Liver (tissue), 3 donors: ENCODE measurements around the gene CRYGA.

Experiments used
- ATF3 ChIP-seq: IDR thresholded peaks from 2 replicates; pipeline ENCODE4 v1.6.1; 2016; ENCODE audit warnings: antibody characterized with exemption
- CTCF ChIP-seq: fragments of 150-350 bp; IDR thresholded peaks from 2 replicates; pipeline ENCODE4 v1.5.1; 2017; ENCODE audit warnings: improper control_type of control experiment, low read depth, low read length; ENCODE audit not compliant: missing input control
- EGR1 ChIP-seq, 2 donors: IDR thresholded peaks; 2 replicates each; pipeline ENCODE4 v1.6.1; 2016 to 2018; ENCODE audit warnings: antibody characterized with exemption in 2 of 2, low read depth in 2 of 2
- FOXA1 ChIP-seq: IDR thresholded peaks from 2 replicates; pipeline ENCODE4 v1.6.1; 2016; ENCODE audit warnings: antibody characterized with exemption
- GABPA ChIP-seq, 2 donors: IDR thresholded peaks in 1 of 2; conservative IDR thresholded peaks in 1 of 2; 2 replicates each; pipeline ENCODE4 v1.6.1; 2016; ENCODE audit warnings: antibody characterized with exemption in 2 of 2, mild to moderate bottlenecking in 1 of 2, moderate library complexity in 1 of 2
- HNF4A ChIP-seq, 2 donors: conservative IDR thresholded peaks; 2 replicates each; pipeline ENCODE4 v1.6.1; 2016; ENCODE audit warnings: antibody characterized with exemption in 2 of 2, mild to moderate bottlenecking in 2 of 2
- HNF4G ChIP-seq: IDR thresholded peaks from 2 replicates; pipeline ENCODE4 v1.6.1; 2016; ENCODE audit warnings: antibody characterized with exemption
- JUND ChIP-seq, 2 donors: IDR thresholded peaks; 2 replicates each; pipeline ENCODE4 v1.6.1; 2016; ENCODE audit warnings: antibody characterized with exemption in 2 of 2
- MAX ChIP-seq: IDR thresholded peaks from 2 replicates; pipeline ENCODE4 v1.6.1; 2016; ENCODE audit warnings: antibody characterized with exemption
- RAD21 ChIP-seq, 2 donors: IDR thresholded peaks; 2 replicates each; pipeline ENCODE4 v1.6.1; 2016; ENCODE audit warnings: antibody characterized with exemption in 2 of 2, mild to moderate bottlenecking in 2 of 2
- REST ChIP-seq: IDR thresholded peaks from 2 replicates; pipeline ENCODE4 v1.6.1; 2016; ENCODE audit warnings: antibody characterized with exemption, mild to moderate bottlenecking
- TAF1 ChIP-seq: conservative IDR thresholded peaks from 2 replicates; pipeline ENCODE4 v1.6.1; 2016; ENCODE audit warnings: antibody characterized with exemption, mild to moderate bottlenecking
- YY1 ChIP-seq: IDR thresholded peaks from 2 replicates; pipeline ENCODE4 v1.6.1; 2016; ENCODE audit warnings: antibody characterized with exemption, mild to moderate bottlenecking
- donor health status: healthy.
- donor health status: healthy.

- no peak for TF ChIP-seq CTCF
- no peak for TF ChIP-seq EGR1 (IDR thresholded peaks at IDR 0.05; ENCODE audit: low read depth in 2 of 2)
- TF ChIP-seq GABPA (IDR thresholded peaks at IDR 0.05 in 1 of 2, conservative IDR thresholded peaks at IDR 0.05 in 1 of 2) = no peak
- TF ChIP-seq ATF3 = no peak
- TF ChIP-seq TAF1 = no peak
- TF ChIP-seq JUND (IDR thresholded peaks at IDR 0.05) = no peak
- no peak for TF ChIP-seq FOXA1
- TF ChIP-seq MAX = no peak
- TF ChIP-seq RAD21 (IDR thresholded peaks at IDR 0.05) = no peak
- TF ChIP-seq REST = no peak
- no peak for TF ChIP-seq YY1
- TF ChIP-seq HNF4A (conservative IDR thresholded peaks at IDR 0.05) = no peak
- TF ChIP-seq HNF4G = no peak
Measured at GRCh38 chr2:208130712-208131110, 32.7 kb downstream of the CRYGA start.
